ENCODE results near the gene CALML6.
"Not testable (repeated sequence)": the region's sequence is repeated elsewhere in the genome, so short reads cannot be mapped to it uniquely, and the experiment has no call there.

The CALML6 gene

GRCh38 chr1:1883092-1883873 is 31.8 kb upstream of the CALML6 start:
- TF ChIP-seq CTCF (conservative IDR thresholded peaks at IDR 0.05; ENCODE audit: control insufficient read depth, insufficient read depth, low read depth, low read length) = no peak

GRCh38 chr1:1883890-1884289 is 31.2 kb upstream of the CALML6 start:
- not testable (repeated sequence) for DNase-seq (ENCODE audit: low read depth); H3K4me3 ChIP-seq (ENCODE audit: control insufficient read depth, low read depth, low read length)

More at GRCh38 chr1:1883092-1883873, 31.8 kb upstream of the CALML6 start:
- no peak for DNase-seq (ENCODE audit: low read depth)
- no peak overlapping the region for H3K4me3 ChIP-seq (ENCODE audit: control insufficient read depth, low read depth, low read length)

GRCh38 chr1:1889090-1889750 is 25.8 kb upstream of the CALML6 start:
- DNase-seq (ENCODE audit: low read depth) = no peak
- no peak for TF ChIP-seq CTCF (conservative IDR thresholded peaks at IDR 0.05; ENCODE audit: control insufficient read depth, insufficient read depth, low read depth, low read length)
- H3K4me3 ChIP-seq (ENCODE audit: control insufficient read depth, low read depth, low read length) = peak overlapping the region; percentile 77

- peak overlapping the region; percentile 77 for H3K4me3 ChIP-seq (ENCODE audit: control insufficient read depth, low read depth, low read length)
- TF ChIP-seq CTCF (conservative IDR thresholded peaks at IDR 0.05; ENCODE audit: control insufficient read depth, insufficient read depth, low read depth, low read length) = no peak
- DNase-seq (ENCODE audit: low read depth) = peak; percentile 34
Measured at GRCh38 chr1:1889847-1890505, 25.1 kb upstream of the CALML6 start.

- H3K4me3 ChIP-seq (ENCODE audit: control insufficient read depth, low read depth, low read length) = peak within 1 kb of the TSS; percentile 77
- no peak for TF ChIP-seq CTCF (conservative IDR thresholded peaks at IDR 0.05; ENCODE audit: control insufficient read depth, insufficient read depth, low read depth, low read length)
- peak; percentile 86 for DNase-seq (ENCODE audit: low read depth)
Measured at GRCh38 chr1:1890506-1891348, 24.3 kb upstream of the CALML6 start, which contains the start of gene GNB1. Gene GNB1 (minus strand): TSS chr1:1891087. CDS start chr1:1825453, 65,634 bp downstream.

- H3K4me3 ChIP-seq (ENCODE audit: control insufficient read depth, low read depth, low read length) = peak overlapping the region; percentile 55
- TF ChIP-seq CTCF (conservative IDR thresholded peaks at IDR 0.05; ENCODE audit: control insufficient read depth, insufficient read depth, low read depth, low read length) = no peak
- DNase-seq (ENCODE audit: low read depth) = peak; percentile 32
Measured at GRCh38 chr1:1891349-1892078, 23.5 kb upstream of the CALML6 start.
